VCaP (cell line): Measurements from ENCODE around the gene SH3TC2.

ENCODE experiments used
- H3K27ac ChIP-seq: fragments of 450-650 bp; 2 replicates; pipeline ENCODE4 v1.5.1; 2017
- CTCF ChIP-seq: fragments of 450-650 bp; conservative IDR thresholded peaks from 2 replicates; pipeline ENCODE4 v1.5.1; 2017; ENCODE audit warnings: mild to moderate bottlenecking, moderate library complexity

The SH3TC2 gene

GRCh38 chr5:148995791-148996190 lies 67.1 kb downstream of the SH3TC2 start:
- TF ChIP-seq CTCF = no peak
- peak overlapping the region; percentile 63 for H3K27ac ChIP-seq

GRCh38 chr5:148993283-148993936 lies 69.5 kb downstream of the SH3TC2 start:
- no peak overlapping the region for H3K27ac ChIP-seq
- TF ChIP-seq CTCF = no peak

- H3K27ac ChIP-seq = no peak overlapping the region
- no peak for TF ChIP-seq CTCF
Measured at GRCh38 chr5:148992265-148992664, 70.6 kb downstream of the SH3TC2 start.

GRCh38 chr5:148991566-148991965 lies 71.3 kb downstream of the SH3TC2 start:
- no peak overlapping the region for H3K27ac ChIP-seq
- no peak for TF ChIP-seq CTCF

- H3K27ac ChIP-seq = no peak overlapping the region
- no peak for TF ChIP-seq CTCF
Measured at GRCh38 chr5:148990817-148991216, 72.0 kb downstream of the SH3TC2 start.

- TF ChIP-seq CTCF = no peak
- H3K27ac ChIP-seq = no peak overlapping the region
Measured at GRCh38 chr5:148989567-148989966, 73.3 kb downstream of the SH3TC2 start.

- H3K27ac ChIP-seq = no peak overlapping the region
- no peak for TF ChIP-seq CTCF
Measured at GRCh38 chr5:148988328-148988727, 74.5 kb downstream of the SH3TC2 start.
